HK-2 (cell line): ENCODE results near the gene DUSP3.

Source experiments
- DNase-seq: peaks from one replicate; pipeline ENCODE4 v3.0.0-alpha.2; 2018; ENCODE audit not compliant: unreplicated experiment

DUSP3 gene

GRCh38 chr17:43769426-43769825 is 9.4 kb downstream of the DUSP3 start:
- DNase-seq: no peak

GRCh38 chr17:43768943-43769342 is 9.8 kb downstream of the DUSP3 start:
- no peak for DNase-seq

- DNase-seq: no peak
These were observed 10.4 kb downstream of the DUSP3 start for GRCh38 chr17:43768382-43768781.

GRCh38 chr17:43767713-43768059 is 11.1 kb downstream of the DUSP3 start:
- no peak for DNase-seq

DNA sequence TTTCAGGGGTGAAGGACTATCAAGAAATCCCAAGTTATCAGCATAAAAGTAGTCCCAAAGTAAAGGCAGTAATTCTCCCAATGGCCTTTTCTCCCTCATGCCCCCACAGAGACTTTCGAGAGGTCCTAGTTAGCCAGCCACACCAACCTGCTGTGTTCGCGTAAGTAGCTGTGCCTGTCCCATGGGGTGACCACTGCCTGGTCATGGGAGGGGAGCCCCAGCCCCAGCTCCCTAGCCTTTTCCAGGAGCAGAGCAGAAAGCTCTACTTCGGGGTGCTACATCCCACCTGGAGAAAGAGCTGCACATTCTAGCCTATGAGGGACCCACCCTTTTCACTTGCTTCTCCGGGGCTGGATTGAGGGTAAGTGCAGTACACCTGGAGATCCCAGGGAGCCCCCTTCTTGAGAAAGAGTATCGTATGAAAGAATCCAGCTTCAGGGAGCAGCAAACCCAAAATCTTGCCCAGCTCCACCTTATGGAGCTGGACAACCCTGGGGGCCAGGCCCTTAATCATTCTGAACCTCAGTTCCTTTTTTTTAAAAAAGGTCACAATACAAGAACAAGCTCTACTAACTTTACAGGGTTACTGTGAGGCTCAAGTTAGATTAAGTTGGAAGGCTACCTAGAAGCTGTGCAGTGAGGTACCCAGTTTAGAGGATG is 11.6 kb downstream of the DUSP3 start:
- DNase-seq: no peak

DNA sequence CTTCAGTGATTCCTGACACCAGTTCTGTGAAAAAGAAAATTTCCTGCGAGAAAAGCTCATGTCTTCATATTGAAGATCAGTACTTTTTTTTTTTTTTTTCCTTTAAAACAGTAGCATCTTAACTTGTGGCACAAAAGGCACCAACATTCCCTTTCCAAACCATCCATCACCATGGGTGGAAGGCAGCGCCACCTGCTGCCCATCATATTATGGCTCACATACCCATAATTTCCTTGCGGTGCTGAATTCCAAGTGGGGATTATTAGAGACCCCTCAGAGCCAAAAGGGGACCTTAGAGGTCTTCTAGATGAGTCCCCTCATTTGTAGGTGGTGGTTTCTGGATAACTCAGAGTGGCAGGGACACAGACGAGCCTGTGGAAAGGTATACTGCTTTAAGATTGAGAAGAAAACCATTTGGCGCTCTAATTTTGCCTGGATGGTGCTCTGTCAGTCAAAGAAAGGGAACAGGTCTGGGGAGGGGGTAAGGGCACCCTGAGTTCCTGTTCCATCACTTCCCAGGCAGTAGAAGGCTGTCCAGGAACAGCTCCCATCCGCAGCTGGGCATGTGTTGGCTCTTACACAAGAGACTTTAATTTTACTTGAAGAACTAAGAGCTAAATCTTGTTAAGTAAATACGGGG is 12.2 kb downstream of the DUSP3 start:
- DNase-seq: peak; percentile 56

- peak; percentile 94 for DNase-seq
These were observed 18.4 kb downstream of the DUSP3 start for GRCh38 chr17:43760254-43760852.

GRCh38 chr17:43759836-43760235 is 18.9 kb downstream of the DUSP3 start:
- DNase-seq: no peak

DNA sequence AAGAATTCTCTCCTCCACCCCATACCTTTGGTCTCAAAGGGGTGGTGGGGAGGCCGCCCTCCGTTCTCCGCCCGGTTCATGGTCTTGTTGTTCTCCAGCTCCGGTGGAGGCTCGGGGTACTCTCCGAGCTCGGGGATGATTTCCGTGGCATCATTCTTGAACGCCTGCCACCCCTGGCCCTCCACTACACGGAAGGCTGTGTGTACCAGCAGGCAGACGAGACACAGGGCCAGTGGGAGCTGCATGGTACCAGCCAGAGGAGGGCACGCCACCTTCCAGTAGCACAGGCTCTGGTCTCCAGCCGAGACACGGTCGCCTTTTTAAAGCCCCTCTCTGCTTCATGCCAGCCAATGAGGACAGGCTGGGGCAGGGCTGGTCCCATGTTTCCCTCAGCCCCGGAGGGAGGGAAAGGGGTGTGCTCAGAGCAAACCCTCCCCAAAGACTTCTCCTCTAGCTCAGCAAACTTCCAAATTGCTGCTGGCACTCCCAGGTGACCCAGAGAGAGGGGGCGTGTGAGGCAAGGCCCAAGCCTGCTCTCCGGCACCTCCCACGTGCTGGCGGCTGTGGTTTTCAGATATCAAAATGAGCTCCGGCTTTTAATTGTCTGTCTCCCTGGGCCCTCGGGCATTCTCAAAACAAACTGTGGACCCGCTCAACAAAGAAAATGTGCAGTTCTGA is 20.1 kb downstream of the DUSP3 start, which contains the start of gene SOST:
TSS of gene SOST (minus strand) at position 295 of the 678 bp plus-strand sequence. CDS start at position 245, 50 bp downstream.
- no peak for DNase-seq

DNA sequence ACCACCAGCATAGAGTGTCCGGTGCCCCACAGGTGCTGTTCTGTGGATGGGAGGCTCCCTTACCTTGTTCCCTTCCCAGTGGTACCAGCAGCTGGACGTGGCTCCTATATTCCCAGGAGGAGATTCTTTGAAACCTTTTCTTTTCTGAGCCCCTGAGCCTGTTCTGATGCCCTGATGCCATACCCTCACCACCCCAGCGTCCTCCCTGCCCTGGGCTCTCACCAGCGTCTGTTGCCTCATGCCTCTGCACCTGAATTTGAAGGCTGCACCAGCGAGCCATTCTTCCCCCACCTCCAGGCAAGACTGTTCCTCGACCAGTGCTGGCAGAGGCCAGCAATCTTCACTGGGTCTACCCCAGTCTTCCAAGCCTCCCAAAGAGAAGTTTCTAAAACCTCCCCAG is 20.7 kb downstream of the DUSP3 start:
- no peak for DNase-seq

- DNase-seq: no peak
These were observed 21.6 kb downstream of the DUSP3 start for GRCh38 chr17:43757171-43757660.

DNA sequence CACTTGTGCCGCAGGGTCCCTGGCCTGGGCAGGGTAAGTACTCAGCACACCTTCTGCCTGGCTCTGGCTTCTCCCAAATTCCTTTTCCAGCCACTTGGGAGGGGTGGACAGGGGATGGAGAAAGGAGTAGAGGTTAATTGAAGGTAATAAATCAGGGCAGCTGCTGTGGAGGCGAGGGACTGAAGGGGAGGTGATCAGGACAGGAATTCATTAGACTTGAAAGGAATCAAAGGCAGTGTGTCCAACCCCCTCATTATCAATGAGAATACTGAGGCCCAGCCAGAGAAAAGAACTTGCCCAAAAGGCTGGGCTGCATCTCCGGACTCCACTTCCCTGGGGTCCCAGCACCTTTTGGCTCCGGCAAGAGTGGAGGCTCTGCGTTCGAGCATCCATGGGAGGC is 22.6 kb downstream of the DUSP3 start:
- no peak for DNase-seq

DNA sequence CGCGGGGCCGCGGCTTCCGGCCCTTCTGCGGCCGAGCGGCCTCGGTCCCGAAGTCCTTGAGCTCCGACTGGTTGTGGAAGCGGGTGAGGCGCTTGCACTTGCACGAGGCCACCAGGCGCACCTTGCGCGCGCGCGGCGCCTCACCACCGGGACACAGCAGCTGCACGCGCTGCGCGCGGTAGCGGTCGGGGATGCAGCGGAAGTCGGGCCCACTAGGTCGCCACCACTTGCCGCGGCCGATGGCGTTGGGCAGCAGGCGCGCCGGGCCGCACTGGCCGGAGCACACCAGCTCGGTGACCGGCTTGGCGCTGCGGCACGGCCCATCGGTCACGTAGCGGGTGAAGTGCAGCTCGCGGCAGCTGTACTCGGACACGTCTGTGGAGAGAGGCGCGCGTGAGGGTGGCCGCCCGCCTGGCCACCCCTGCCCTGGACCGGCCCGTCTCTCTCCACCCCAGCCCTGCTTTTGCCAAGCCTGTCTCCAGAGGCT is 23.3 kb downstream of the DUSP3 start:
- no peak for DNase-seq

GRCh38 chr17:43754947-43755346 is 23.8 kb downstream of the DUSP3 start:
- DNase-seq: no peak

- no peak for DNase-seq
These were observed 25.2 kb downstream of the DUSP3 start for GRCh38 chr17:43753493-43754129.

DNA sequence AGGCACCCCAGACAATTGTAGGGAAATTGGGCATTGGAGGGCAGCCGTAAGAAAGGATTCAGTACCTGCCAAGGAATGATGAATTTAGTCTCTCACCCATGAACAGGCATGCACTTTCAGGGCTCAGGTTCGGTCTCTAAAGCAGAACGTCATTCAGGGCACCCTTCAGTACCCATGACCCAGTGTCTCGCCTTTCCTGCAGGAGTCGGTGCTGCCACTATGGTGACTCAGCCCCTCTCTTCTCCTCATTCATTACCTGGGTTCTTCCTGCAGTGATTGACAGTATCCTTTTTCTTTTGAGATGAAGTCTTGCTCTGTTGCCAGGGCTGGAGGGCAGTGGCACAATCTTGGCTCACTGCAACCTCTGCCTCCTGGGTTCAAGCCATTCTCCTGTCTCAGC is 28.6 kb downstream of the DUSP3 start:
- no peak for DNase-seq

DNA sequence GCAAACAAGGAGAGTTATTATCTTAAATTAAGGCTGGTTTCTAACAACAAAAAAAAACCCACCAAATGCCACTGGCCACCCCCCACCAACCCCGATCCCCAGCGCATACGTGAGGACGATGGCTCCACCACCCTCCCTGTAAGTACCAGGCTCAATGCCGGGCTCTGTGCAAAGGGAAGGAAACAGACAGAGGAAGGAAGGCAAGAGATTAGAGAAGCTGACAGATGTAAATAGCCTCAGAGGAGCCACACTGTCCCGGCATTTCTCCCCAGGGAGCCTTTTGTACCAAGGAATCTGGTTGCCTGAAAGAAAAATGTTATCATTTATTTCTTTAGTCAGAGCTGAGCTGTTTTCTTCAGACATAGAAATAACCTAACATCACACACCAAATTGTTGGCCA is 33.2 kb downstream of the DUSP3 start:
- no peak for DNase-seq

- no peak for DNase-seq
These were observed 37.1 kb downstream of the DUSP3 start for GRCh38 chr17:43741636-43742035.

- DNase-seq: no peak
These were observed 38.2 kb downstream of the DUSP3 start for GRCh38 chr17:43740541-43740940.

DNA sequence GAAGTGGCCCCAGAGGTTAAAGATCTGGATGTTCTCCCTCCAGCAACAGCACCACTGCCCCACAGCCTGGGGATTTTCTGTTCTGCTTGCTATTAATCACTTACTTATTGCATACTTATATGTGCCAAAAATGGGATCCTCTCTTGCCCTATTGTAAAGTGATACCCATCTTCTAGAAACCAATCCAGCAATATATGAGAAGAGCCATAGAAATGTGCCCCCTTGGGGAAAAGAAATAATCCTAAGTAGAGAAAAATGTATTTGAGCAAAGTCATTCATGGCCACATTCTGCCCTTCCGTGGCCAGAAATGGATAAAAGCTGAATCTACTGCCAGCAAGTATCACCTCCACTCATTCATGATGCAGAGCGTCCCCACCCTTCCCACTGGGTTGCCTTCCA is 41.1 kb downstream of the DUSP3 start:
- no peak for DNase-seq

GRCh38 chr17:43736389-43736788 is 42.4 kb downstream of the DUSP3 start:
- no peak for DNase-seq

DNA sequence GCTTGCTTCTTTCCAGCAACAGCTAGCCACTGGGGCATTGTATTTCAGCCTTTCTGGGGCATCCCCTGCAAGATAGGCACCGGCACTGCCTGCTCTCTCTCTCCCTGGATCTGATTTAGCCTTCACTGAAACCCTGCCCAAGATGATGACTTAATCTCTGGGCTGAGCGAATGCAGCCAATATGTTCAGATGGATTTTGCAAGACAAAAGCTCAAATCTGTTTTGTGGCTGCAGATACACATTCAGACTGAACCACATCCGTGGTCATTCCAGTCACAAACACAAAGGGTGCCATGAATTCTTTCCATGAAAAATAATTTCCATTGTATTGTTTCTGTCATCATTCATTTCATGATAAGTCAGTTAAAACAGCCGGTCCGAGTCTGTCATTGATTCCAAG is 44.4 kb downstream of the DUSP3 start:
- no peak for DNase-seq
